Testis (tissue), 2 donors: ENCODE measurements around the gene EDNRA.

ENCODE experiments used
- CTCF ChIP-seq, 3 experiments: fragments of 450-650 bp in 2 of 3; fragments of 200-600 bp in 1 of 3; sonication (generic) in 1 of 3; IDR thresholded peaks; one replicate each; pipeline ENCODE4 v1.5.1; 2016 to 2019; ENCODE audit warnings: antibody characterized with exemption in 3 of 3, mild to moderate bottlenecking in 2 of 3, moderate library complexity in 1 of 3
- POLR2A ChIP-seq: fragments of 450-650 bp; IDR thresholded peaks from one replicate; pipeline ENCODE4 v1.6.1; 2017; ENCODE audit warnings: antibody characterized with exemption, mild to moderate bottlenecking, moderate library complexity

GRCh38 chr4:147530134-147530533, 49.2 kb downstream of the EDNRA start:
- TF ChIP-seq POLR2A (no peak), CTCF (IDR thresholded peaks at IDR 0.05) (no peak)
